ENCODE measurements around the gene DENND1A.

DENND1A gene

DNA sequence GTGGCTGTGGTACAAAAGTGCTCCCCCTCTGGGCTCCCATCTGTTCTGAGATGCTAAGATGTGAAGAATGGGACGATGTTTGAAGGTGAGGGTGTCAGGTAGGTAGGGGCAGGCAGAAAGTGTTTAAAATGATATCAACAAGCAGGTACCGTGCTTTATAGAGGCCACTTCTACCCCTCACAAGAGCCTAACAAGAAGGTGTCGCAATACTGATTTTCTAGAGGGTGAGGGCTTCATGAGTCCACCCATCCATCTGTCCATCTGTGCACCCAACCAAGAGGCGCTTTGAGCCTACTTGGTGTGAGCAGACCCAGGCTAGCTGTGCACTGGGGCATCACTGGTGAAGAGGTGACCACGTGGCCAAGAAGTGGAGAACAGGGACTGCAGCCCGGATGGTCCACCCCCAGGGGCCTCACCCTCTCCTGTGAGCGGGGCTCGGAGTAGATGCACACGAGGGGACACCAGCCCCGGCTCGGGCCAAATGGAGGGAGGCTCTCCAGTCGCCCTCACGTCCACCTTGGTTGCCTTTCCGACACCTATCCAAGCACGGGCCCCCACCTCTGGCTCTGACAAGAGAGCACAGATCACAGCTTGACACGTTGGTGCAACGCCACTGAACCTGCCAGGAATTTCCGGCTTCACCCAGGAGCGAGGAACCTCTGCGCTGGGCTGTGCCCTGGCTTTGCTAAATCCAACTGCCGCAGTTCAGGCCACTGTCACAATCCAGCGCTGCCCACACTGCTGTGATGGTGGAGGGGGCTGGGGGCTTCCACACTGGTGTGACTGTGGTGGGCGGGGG lies 539.4 kb downstream of the DENND1A start:
- Histone ChIP-seq H3K4me2 (ENCODE audit: low read depth, low read length, poor library complexity, severe bottlenecking) (no peak overlapping the region), H3K27ac (ENCODE audit: low read depth, low read length) (no peak overlapping the region), H2AFZ (ENCODE audit: low read depth, low read length, severe bottlenecking) (no peak overlapping the region), H3K27me3 (ENCODE audit: low read length) (no peaks in the 10 kb centered on the region), H3K79me2 (ENCODE audit: insufficient read depth, low read length) (no peaks in the 10 kb centered on the region), H3K9me2 (replicated peaks; ENCODE audit: insufficient read depth, low read length) (no peaks in the 10 kb centered on the region), H3K9me3 (ENCODE audit: insufficient read depth, low read length) (no peaks in the 10 kb centered on the region), H3K4me3 (ENCODE audit: insufficient read depth, low read length, poor library complexity, severe bottlenecking) (no peak overlapping the region), H3K9ac (ENCODE audit: low read length) (no peak overlapping the region), H3K36me3 (ENCODE audit: low read length) (no peaks in the 10 kb centered on the region), H3F3A (ENCODE audit: insufficient read depth) (no peaks in the 10 kb centered on the region), H4K20me1 (ENCODE audit: low read depth, low read length) (no peaks in the 10 kb centered on the region)
- TF ChIP-seq EZH2phosphoT487 (conservative IDR thresholded peaks at IDR 0.05; ENCODE audit: low read length) (no peak), CTCF (IDR thresholded peaks at IDR 0.05; ENCODE audit: insufficient read depth, low read length, poor library complexity, severe bottlenecking) (no peak)

GRCh38 chr9:123389698-123390097 lies 540.2 kb downstream of the DENND1A start:
- H4K20me1 ChIP-seq (ENCODE audit: low read depth, low read length) = no peaks in the 10 kb centered on the region
- H3F3A ChIP-seq (ENCODE audit: insufficient read depth) = no peaks in the 10 kb centered on the region

DNA sequence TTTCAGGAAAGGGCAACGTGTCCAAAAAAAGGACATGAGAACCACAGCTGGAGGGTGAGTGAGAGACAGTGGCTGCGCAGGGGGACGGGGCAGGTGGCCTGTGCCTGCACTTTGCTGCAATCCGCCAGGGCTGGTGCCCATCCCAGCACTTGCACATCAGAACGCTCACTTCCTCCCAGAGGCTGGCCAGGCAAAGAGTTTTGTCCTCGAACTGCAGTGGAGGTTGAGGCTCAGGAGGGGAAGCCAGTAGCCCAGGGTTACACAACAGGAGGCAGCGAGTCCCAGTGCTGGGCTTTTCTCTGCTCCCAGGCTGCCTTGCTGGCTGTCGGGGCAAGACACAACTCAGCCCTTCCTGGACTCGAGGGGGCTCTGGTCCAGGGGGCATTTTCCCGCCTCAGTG lies 540.9 kb downstream of the DENND1A start:
- TF ChIP-seq EZH2phosphoT487 (conservative IDR thresholded peaks at IDR 0.05; ENCODE audit: low read length) (no peak), CTCF (IDR thresholded peaks at IDR 0.05; ENCODE audit: insufficient read depth, low read length, poor library complexity, severe bottlenecking) (no peak)
- Histone ChIP-seq H3K36me3 (ENCODE audit: low read length) (no peaks in the 10 kb centered on the region), H3K27ac (ENCODE audit: low read depth, low read length) (no peak overlapping the region), H3K4me3 (ENCODE audit: insufficient read depth, low read length, poor library complexity, severe bottlenecking) (no peak overlapping the region), H3K79me2 (ENCODE audit: insufficient read depth, low read length) (no peaks in the 10 kb centered on the region), H3K4me2 (ENCODE audit: low read depth, low read length, poor library complexity, severe bottlenecking) (no peak overlapping the region), H4K20me1 (ENCODE audit: low read depth, low read length) (no peaks in the 10 kb centered on the region), H3F3A (ENCODE audit: insufficient read depth) (no peaks in the 10 kb centered on the region), H3K9me2 (replicated peaks; ENCODE audit: insufficient read depth, low read length) (no peaks in the 10 kb centered on the region), H3K9ac (ENCODE audit: low read length) (no peak overlapping the region), H3K27me3 (ENCODE audit: low read length) (no peaks in the 10 kb centered on the region), H2AFZ (ENCODE audit: low read depth, low read length, severe bottlenecking) (no peak overlapping the region), H3K9me3 (ENCODE audit: insufficient read depth, low read length) (no peaks in the 10 kb centered on the region)

More at GRCh38 chr9:123389698-123390097, 540.2 kb downstream of the DENND1A start:
- no peaks in the 10 kb centered on the region for H3K9me2 ChIP-seq (replicated peaks; ENCODE audit: insufficient read depth, low read length)
- no peak overlapping the region for H3K4me2 ChIP-seq (ENCODE audit: low read depth, low read length, poor library complexity, severe bottlenecking)
- TF ChIP-seq CTCF (IDR thresholded peaks at IDR 0.05; ENCODE audit: insufficient read depth, low read length, poor library complexity, severe bottlenecking) = no peak
- no peak for TF ChIP-seq EZH2phosphoT487 (conservative IDR thresholded peaks at IDR 0.05; ENCODE audit: low read length)
- no peak overlapping the region for H3K4me3 ChIP-seq (ENCODE audit: insufficient read depth, low read length, poor library complexity, severe bottlenecking)
- no peak overlapping the region for H2AFZ ChIP-seq (ENCODE audit: low read depth, low read length, severe bottlenecking)
- no peak overlapping the region for H3K9ac ChIP-seq (ENCODE audit: low read length)
- H3K27me3 ChIP-seq (ENCODE audit: low read length) = no peaks in the 10 kb centered on the region
- no peaks in the 10 kb centered on the region for H3K9me3 ChIP-seq (ENCODE audit: insufficient read depth, low read length)
- no peaks in the 10 kb centered on the region for H3K79me2 ChIP-seq (ENCODE audit: insufficient read depth, low read length)
- no peaks in the 10 kb centered on the region for H3K36me3 ChIP-seq (ENCODE audit: low read length)
- no peak overlapping the region for H3K27ac ChIP-seq (ENCODE audit: low read depth, low read length)

Measured in SU-DHL-6 (cell line).